DND-41 (cell line): ENCODE measurements around the gene ADCK1.

ENCODE experiments used
- EZH2 ChIP-seq: IDR thresholded peaks from 3 replicates; pipeline ENCODE4 v1.6.1; 2012; ENCODE audit warnings: borderline replicate concordance, low read depth, mild to moderate bottlenecking, moderate library complexity, low read length, inconsistent platforms; ENCODE audit not compliant: severe bottlenecking
- TF ChIP-seq, protein P1 (sequence below): IDR thresholded peaks from 2 replicates; pipeline ENCODE4 v1.5.1; 2012; ENCODE audit warnings: borderline replicate concordance, low read length, moderate library complexity, mild to moderate bottlenecking; ENCODE audit not compliant: poor library complexity, severe bottlenecking; ENCODE audit errors: extremely low read depth

DNA sequence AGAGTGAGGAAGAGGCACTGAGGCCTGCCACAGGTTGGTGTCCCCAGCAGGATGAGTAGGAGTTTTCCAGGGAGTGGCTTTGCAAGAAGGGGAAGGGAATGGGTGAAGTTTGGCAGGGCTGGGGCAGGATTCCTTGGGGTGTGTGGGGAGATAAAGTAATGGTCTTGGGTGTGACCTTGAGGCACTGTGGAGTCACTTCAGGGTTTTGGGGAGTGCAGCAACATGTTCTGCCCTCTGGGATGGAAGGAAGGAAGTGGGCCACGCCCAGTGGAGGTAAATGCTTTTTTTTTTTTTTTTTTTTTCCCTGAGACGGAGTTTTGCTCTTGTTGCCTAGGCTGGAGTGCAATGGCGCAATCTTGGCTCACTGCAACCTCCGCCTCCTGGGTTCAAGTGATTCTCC, 108.9 kb downstream of the ADCK1 start:
- TF ChIP-seq, protein P1, sequence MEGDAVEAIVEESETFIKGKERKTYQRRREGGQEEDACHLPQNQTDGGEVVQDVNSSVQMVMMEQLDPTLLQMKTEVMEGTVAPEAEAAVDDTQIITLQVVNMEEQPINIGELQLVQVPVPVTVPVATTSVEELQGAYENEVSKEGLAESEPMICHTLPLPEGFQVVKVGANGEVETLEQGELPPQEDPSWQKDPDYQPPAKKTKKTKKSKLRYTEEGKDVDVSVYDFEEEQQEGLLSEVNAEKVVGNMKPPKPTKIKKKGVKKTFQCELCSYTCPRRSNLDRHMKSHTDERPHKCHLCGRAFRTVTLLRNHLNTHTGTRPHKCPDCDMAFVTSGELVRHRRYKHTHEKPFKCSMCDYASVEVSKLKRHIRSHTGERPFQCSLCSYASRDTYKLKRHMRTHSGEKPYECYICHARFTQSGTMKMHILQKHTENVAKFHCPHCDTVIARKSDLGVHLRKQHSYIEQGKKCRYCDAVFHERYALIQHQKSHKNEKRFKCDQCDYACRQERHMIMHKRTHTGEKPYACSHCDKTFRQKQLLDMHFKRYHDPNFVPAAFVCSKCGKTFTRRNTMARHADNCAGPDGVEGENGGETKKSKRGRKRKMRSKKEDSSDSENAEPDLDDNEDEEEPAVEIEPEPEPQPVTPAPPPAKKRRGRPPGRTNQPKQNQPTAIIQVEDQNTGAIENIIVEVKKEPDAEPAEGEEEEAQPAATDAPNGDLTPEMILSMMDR, result no peak
- TF ChIP-seq EZH2, result no peak
